ENCODE data around the gene SCN8A.
"Not testable (repeated sequence)": the region's sequence is repeated elsewhere in the genome, so short reads cannot be mapped to it uniquely, and the experiment has no call there.

Gene SCN8A

DNA sequence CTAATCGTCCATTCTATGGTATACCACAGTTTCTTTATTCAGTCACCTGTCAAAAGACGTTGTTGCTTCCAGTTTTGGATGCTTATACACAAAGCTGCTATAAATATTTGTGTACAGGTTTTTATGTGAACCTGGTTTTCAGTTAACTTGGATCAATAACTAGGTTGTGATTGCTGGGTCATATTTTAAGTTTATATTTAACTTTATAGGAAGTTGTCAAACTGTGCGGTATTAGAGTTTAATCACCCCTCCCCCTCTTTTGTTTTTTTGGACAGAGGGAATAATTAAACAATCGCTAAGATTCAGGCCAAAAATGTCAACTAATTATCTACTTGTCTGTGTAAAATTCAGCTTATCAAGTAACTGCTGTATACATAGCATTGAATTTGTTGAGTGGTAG, 34.3 kb downstream of the SCN8A start:
- no peak for DNase-seq

DNA sequence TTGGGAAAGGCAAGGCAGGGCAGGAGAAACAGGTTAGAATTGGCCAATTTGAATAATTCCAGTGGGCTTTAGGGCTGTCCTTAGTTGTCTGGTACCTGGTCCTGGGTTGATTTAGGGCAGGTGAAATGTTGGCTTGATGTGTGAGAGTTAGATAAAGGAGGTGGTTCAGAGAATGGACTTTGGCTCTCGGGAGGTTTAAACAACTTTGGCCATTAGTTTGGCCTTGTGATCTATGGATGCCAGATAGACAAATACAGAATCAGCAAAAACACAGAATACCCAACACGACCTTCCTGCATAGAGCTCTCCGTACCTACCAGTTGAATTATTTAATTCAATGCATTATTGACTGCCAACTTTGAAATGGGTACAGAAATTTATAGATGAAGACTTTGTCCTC, 35.1 kb downstream of the SCN8A start:
- no peak for DNase-seq

DNA sequence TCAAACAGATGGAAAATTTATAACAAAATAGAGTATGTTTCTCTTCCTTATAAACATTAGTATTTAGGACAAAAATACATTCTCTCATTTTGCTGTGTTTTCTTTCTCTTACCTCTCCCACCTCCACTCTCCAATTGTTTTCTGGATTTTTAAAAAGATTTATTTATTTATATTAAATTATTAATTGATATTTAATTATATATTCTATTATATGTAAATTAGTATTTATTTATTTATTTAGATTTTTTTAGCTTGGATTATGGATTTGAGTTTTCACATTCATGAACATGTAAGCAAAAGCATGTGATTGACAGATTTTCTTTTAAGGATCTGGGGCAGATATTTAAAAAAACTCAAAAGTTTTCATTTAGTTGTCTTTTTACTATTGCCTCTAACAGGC, 35.6 kb downstream of the SCN8A start:
- no peak for DNase-seq

DNA sequence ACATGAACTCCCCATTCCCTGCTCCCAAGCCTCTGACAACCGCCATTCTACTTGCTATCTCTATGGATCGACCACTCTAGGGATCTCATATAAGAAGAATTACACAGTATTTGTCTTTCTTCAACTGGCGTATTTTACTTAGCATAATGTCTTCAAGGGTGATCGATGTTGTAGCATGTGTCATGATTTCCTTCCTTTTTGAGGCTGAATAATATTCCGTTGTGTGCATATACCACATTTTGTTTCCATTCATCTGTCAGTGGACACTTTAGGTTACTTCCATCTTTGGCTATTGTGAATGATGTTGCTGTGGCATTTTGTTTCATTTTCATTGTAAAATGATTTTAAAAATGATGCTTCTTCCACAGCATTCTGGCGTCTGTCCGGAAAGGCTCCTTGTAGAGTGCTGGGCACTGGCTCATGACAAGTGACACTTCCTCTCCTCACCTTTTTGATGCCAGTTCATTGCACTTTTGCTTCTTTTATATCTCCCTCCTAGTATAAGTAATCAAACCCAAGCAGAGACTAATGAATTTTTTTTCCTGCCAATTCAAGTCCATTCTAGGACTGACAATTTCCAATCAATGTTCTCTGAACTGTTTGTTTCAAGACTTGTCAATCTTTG, 39.3 kb downstream of the SCN8A start:
- DNase-seq: no peak

DNA sequence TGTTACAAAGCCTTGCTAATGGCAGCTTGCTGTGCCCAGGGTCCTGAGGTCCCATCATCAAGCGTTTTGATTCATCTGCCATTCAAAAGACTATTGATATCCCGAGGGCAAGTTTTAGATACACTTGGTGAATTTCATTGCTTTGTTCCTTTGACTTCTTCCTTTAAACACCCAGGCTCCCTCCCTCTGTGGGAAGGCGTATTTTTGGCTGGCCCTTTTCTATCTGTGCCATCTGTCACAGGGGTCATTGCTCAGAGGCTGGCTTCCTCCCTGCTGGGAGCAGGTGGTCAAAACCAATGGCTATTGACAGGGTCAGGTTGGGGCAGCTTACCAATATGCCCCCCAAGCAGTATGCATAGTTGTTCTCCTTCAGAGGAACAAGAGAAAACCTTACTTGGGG, 40.0 kb downstream of the SCN8A start:
- no peak for DNase-seq

DNA sequence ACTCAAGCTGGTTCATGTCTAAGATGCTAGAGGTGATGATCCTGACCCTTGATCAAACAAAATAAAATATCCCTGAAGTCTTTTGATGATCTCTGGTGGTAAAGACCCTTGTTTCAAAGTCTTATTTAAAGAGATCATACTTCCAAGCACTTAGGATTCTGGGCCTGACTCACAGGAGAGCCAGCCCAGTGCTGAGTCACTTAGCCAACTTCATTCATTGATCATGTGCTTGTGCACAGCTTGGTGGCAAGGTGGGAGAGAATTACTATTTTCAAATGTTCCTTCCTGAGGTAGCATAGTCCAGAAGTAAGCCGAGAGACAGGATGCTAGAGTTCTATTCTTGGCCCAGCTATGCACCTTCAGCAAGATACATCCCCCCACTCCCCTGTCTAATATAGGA, 40.6 kb downstream of the SCN8A start:
- no peak for DNase-seq

DNA sequence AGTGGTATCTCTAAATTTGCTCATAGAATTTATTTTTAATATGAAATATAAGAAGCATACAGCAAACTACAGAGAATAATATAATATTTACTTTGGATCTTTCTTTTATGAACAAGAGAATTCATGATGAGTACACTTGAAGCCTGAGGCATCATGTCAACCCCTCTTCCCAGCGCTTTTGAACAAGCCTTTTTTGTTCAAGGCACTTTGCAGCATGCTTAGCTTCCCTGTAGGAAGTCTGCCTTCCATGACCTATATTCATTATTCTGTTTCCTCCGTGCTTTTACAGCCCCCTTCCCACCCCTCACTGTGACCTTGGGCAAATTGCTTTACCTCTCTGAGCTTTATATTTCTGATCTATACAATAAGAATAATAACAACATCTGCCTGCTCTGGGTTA, 41.6 kb downstream of the SCN8A start:
- DNase-seq: no peak

DNA sequence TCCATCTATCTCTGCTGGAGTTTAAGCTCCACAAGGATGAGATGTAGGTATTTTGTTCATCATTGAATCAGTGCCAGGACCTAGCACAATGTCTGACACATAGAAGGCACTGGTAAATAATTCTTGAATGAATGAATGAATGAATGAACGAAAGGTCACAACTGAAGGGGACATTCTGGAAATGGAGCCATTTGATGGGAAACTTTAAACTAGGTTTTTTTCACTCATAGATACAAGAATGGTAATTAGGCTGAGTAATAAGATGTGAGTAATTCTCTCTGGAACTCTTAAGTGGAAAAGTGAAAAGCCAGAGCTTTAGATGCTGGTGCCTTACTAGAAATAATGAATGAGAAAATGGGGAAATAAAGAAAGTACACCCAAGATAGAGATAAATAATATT, 44.3 kb downstream of the SCN8A start:
- no peak for DNase-seq

DNA sequence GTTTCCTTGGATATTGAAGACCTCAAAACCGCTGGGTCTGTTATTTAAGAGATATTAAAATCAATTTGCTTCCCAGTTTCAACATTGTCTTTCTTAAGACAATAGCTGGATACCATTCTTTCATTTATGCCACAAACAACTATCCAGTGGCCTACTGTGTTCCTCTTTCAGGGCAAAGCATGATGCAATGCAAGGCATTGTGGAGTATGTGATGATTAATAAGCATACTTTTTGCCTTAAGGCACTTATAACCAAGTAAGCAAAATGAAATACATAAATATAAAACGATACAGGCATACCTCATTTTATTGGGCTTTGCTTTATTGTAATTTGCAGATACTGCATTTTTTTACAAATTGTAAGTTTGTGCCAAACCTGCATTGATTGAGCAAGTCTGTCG, 45.5 kb downstream of the SCN8A start:
- DNase-seq: no peak

DNA sequence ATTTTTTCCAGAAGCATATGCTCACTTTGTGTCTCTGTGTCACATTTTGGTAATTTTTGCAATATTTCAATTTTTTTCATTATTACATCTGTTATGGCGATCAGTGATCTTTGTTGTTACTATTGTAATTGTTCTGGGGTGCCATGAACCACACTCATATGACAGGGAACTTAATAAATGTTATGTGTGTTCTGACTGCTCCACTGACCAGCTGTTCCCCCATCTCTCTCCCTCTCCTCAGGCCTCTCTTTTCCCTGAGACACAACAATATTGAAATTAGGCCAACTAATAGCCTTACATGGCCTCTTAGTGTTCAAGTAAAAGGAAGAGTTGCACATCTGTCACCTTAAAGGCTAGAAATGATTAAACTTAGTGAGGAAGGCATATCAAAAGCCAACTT, 46.0 kb downstream of the SCN8A start:
- DNase-seq: no peak

DNA sequence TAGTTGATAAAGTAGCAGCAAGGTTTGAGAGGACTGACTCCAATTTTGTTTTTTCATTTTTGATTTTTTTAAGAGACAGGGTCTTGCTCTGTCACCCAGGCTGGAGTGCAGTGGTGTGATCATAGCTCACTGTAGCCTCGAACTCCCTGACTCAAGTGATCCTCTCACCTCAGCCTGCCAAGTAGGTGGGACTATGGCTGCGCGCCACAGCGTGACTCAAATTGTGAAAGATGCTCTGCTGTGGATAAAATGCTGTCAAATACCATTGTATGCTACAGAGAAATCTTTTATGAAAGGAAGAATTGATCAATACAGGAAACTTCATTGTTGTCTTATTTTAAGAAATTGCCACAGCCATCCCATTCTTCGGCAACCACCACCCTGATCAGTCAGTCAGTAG, 48.3 kb downstream of the SCN8A start:
- no peak for DNase-seq

DNA sequence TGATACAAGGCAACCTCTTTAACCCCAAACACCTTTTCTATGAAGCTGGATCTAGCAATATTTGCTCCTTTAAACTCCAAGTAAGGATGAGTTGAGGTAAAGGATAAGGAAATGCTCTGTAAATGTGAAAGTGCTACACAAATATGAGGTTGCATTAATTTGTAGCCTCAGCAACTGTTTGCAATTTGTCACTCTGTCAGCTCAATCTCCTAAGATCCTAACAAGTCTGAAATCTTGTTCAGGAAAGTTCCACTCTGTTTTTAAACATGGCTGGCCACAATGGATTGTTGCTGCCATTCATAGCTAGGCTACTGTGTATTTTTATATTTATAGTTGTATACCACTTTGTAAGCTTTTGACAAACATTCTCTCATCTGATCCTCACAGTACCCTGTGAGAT, 51.3 kb downstream of the SCN8A start:
- no peak for DNase-seq

DNA sequence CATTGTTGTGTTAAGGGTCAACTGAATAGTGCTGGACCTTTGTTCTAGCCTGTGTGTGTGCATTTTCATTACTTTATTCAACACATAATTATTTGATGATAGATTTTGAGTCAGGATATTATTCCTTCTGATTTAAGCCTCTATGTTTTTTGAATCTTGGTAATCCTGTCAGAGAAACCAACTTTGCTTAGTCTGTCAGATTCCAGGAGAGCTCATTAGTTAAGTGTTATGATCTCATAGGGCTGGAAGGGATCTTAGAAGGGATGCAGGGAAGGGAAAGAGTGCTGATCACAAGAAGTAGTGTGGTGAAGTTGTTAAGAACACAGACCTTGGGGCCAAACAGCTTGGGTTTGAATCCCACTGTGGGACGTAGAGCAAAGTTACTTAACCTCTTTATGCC, 52.9 kb downstream of the SCN8A start:
- no peak for DNase-seq

DNA sequence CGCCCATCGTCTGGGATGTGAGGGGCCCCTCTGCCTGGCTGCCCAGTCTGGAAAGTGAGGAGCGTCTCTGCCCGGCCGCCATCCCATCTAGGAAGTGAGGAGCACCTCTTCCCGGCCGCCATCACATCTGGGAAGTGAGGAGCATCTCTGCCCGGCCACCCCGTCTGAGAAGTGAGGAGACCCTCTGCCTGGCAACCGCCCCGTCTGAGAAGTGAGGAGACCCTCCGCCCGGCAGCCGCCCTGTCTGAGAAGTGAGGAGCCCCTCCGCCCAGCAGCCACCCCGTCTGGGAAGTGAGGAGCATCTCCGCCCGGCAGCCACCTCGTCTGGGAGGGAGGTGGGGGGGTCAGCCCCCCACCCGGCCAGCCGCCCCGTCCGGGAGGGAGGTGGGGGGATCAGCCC, 53.7 kb downstream of the SCN8A start:
- DNase-seq: not testable (repeated sequence)

DNA sequence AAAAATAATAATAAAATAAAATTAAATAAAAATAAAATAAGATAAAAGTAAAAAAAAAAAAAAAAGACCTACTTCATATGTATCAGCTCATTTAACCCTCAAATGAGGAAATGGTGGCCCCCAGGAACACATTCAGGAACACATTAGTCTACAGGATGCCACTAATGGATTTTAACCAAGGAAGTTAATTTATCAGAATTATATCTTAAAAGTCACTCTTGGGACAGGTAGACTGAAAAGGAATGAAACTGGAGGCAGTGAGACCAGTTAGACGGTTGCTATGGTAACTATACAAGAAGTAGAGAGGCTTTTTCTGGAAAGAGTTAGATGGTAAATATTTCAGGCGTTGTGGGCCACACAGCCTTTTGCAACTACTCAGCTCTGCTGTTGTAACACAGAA, 54.9 kb downstream of the SCN8A start:
- no peak for DNase-seq

DNA sequence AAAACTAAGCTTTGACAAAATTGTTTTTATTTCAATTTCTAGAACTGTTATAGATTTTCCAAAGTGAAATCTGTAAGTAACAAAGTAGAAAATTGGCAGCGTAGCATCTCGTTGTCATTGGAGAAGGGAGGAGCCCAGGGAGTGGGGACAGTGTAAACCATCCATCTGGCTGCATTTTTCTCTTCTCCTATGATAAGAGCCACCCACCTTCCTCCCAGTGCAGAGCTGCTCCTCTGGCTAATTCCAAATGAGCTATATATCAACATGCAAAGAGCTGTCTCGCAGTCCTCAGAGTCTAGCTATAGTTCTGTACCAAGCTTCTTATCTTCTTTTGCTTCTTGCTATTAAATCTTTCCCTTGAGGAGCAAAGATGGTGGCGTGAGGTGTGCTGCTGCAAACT, 56.6 kb downstream of the SCN8A start:
- no peak for DNase-seq

DNA sequence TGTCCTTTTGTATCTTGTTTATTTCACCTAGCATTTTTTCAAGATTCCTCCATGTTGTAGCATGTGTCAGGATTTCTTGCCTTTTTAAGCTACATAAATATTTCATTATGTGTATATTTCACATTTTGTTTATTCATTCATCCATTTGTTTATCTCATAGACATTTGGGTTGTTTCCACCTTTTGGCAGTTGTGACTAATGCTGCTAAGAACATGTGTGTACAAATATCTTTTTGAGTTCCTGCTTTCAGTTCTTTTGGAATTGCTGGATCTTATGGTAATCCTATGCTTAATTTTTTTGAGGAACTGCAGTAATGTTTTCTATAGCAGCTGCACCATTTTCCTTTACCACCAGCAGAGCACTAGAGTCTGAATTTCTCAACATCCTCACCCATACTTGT, 62.4 kb downstream of the SCN8A start:
- no peak for DNase-seq

DNA sequence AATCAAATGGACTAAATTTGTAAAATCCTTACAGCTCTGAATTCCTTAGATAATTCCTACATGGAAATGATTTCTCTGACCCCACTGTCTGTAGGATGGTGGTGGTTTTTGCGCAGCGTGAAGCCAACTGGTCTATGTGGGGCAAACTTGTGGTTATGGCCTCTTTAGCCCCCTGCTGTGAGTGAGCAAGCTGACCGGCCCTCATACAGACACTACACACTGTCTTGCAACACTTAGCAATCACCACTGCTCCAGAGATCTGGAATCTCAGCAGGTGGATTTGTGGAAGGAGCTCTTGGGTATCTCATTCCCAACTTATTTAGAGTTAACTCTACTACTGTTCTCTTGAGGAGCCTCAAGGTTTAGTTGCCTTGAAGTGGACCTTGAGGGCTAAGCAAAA, 70.2 kb downstream of the SCN8A start:
- no peak for DNase-seq

DNA sequence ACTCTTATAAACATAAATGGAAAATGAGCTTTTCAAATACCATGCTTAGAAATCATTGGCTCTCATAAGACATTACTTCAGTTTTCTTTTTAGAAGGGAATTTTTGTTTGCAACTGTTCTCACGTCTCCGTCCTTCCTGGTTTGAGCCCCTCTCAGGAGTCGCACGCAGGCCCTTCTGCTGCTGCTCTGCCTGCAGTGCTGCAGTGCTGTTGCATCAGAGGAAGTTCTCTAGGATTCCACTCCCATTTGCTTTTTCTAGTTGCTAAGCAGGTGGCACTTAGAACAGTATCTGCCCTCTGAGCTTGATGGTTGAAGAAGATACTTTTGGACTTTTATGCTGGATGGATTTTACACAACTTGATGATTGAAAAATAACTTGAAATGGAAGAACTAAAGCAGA, 70.8 kb downstream of the SCN8A start:
- no peak for DNase-seq

DNA sequence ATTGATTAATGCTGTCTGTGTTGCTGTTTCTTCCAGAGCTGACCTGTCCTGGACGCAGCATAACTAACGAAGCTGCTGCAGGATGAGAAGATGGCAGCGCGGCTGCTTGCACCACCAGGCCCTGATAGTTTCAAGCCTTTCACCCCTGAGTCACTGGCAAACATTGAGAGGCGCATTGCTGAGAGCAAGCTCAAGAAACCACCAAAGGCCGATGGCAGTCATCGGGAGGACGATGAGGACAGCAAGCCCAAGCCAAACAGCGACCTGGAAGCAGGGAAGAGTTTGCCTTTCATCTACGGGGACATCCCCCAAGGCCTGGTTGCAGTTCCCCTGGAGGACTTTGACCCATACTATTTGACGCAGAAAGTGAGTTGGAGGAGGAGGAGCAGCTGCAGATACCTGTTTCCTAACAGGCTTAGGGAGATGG, 71.7 kb downstream of the SCN8A start:
- DNase-seq: no peak

DNA sequence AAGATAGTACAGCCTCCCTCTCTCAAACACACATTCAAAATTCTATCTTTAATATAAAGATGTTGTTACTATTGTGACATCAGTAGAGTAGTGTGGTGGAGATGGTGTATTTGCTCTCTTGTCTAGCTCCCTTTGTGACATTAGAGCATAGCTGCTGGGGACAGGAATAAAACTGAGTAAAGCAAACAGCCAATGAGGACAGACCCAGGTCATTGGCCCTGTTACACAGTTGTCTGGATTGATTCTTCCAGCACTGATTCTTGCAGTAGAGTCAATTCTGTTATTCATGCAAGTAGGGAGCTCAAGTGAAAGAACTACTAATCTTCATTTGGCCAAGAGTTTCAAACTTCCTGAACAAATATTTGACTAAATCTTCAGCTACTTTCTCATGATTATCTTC, 72.4 kb downstream of the SCN8A start:
- DNase-seq: no peak

DNA sequence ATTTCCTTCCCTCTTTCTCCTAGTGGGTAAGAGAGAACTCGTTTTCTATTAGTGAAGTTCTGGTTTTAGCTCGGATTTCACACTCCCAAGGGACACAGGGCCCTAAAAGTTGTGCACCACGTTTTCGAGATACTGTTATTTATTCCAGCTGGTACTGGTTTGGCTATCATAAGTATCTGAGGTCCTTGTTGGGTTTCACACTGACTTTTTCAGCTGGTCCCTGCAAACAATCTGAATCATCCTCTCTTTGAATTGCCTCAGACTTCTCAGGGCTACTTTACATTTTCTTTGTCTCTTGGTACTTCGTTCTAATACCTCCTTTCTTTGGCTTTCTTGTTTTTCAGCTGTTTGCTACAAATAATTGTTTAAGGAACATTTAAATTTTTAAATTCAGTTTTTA, 75.7 kb downstream of the SCN8A start:
- no peak for DNase-seq

DNA sequence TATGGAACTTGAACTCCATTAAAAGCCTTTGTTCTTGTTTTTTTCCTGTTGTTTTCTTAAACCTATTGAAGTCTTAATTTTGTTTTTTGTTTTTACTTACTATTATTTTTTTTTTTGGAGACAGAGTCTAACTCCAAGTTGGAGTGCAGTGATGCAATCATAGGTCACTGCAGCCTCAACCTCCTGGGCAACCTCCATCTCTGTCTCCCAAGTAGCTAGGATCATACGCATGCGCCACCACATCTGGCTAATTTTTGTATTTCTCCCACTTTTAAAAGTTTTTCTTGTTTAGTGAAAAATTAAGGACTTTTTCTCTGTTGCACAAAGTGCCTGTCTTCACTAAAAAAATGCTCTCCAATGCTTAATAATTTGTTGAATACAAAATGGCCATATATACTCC, 76.2 kb downstream of the SCN8A start:
- no peak for DNase-seq

DNA sequence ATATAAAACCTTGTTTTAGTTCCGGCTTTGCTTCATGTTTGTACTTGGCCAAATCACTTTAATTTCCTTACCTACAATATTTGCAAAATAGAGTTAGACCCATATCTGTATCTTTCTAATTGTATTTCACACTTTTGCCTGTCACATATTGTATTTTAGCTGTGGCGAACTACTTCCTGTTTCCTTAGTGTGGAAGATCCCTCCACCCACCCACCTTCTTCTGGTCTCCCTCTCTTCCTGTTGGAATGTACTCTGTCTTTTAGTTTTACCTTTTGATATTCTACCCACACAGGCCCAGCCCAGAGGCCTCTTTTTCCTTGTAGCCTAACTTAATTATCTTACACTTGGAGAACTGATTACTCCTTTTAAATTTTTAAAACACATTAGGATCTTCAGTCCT, 78.2 kb downstream of the SCN8A start:
- DNase-seq: no peak

DNA sequence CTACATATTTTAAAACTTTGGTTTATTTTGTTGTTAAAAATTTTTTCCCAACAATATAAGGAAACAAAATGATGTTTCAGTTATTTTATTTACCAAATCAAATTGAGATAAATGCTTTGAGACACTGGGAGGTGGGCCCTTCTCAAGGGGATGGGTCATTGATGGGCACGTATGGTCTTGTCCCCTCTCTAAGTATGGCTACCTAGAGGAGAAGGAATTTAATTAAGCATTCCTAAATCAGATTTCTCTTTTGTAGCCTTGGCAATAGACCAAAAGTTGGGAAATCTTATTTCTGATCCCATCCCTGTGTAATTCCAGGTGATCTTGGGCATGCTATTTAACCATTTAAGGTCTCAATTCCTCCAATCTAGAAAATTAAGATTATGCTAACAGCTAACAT, 79.0 kb downstream of the SCN8A start:
- no peak for DNase-seq

DNA sequence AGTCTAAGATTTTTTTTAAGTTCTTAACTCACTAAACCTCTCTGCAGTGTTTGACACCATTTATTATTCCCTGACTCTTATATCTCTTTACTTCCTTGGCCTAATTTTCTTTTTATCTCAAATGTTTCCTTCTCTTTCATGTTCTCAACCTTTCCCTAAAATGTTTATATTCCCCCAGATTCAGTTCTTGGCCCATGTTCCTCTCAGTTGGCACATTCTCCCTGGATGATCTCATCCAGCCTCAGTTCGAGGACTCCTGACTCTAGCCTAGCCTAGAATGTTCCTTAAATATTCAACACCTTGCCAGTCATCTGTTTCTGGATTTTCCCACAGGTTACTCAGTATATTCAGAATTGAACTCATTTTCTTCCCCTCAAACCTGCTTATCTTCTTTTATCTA, 81.3 kb downstream of the SCN8A start:
- DNase-seq: no peak
